HFF-Myc (cell line): ENCODE measurements around the gene LUC7L3.

Experiments used
- DNase-seq: peaks from one replicate; pipeline ENCODE4 v3.0.0-alpha.2; 2011; ENCODE audit warnings: low read depth; ENCODE audit errors: extremely low read depth
- H3K4me3 ChIP-seq: replicated peaks from 2 replicates; pipeline ENCODE4 v1.5.1; 2011; ENCODE audit warnings: low read depth, mild to moderate bottlenecking, control low read depth, low read length
- TF ChIP-seq, protein P1 (sequence below): IDR thresholded peaks from 2 replicates; pipeline ENCODE4 v1.5.1; 2012; ENCODE audit warnings: mild to moderate bottlenecking, low read depth, low read length, control low read depth; ENCODE audit errors: missing control alignments

The LUC7L3 gene

DNA sequence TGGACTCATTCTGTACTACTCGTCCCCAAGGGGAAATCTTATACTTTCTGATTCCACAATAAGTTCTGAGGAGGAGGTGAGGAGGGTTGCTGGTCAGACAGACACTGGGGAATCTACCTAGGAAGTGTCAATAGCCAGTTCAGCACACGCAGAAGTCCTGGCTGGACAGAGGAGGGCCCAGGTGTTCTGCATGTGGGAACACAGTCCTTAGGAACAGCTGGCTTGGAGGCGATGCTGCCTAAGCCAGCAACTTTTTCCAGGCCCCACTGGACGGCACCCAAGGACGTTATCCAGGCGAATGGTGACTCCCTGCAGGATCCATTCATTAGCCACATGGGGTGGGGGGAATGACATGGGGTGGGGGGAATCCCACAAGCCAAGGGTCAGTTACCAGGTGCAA, 86.1 kb downstream of the LUC7L3 start:
- TF ChIP-seq, protein P1, sequence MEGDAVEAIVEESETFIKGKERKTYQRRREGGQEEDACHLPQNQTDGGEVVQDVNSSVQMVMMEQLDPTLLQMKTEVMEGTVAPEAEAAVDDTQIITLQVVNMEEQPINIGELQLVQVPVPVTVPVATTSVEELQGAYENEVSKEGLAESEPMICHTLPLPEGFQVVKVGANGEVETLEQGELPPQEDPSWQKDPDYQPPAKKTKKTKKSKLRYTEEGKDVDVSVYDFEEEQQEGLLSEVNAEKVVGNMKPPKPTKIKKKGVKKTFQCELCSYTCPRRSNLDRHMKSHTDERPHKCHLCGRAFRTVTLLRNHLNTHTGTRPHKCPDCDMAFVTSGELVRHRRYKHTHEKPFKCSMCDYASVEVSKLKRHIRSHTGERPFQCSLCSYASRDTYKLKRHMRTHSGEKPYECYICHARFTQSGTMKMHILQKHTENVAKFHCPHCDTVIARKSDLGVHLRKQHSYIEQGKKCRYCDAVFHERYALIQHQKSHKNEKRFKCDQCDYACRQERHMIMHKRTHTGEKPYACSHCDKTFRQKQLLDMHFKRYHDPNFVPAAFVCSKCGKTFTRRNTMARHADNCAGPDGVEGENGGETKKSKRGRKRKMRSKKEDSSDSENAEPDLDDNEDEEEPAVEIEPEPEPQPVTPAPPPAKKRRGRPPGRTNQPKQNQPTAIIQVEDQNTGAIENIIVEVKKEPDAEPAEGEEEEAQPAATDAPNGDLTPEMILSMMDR: no peak
- no peak overlapping the region for H3K4me3 ChIP-seq
- DNase-seq: no peak
